Neutrophil (primary cell): ENCODE measurements around the gene PLA2G12B.

Source experiments
- H3K27ac ChIP-seq: fragments of 200-600 bp; sonication (generic); 2 replicates; pipeline ENCODE4 v1.5.1; 2016; ENCODE audit warnings: mild to moderate bottlenecking, moderate library complexity
- H3K27me3 ChIP-seq: fragments of 200-600 bp; sonication (generic); 2 replicates; pipeline ENCODE4 v1.6.0; 2016; ENCODE audit warnings: mild to moderate bottlenecking
- H3K36me3 ChIP-seq: fragments of 200-600 bp; sonication (generic); 2 replicates; pipeline ENCODE4 v1.5.1; 2017
- H3K4me1 ChIP-seq, 2 experiments: fragments of 200-600 bp in 1 of 2; sonication (generic) in 1 of 2; 1 replicate in 1 of 2; 2 replicates in 1 of 2; pipeline versions ENCODE4 v1.5.1 to v1.6.1; 2013 to 2016; ENCODE audit warnings: low read depth in 1 of 2, low read length in 1 of 2, mild to moderate bottlenecking in 1 of 2, moderate library complexity in 1 of 2; ENCODE audit not compliant: control insufficient read depth in 1 of 2, insufficient read depth in 1 of 2
- H3K4me3 ChIP-seq, 2 experiments: fragments of 200-600 bp in 1 of 2; sonication (generic) in 1 of 2; 1 replicate in 1 of 2; 2 replicates in 1 of 2; pipeline ENCODE4 v1.5.1; 2013 to 2016; ENCODE audit warnings: low read depth in 1 of 2, low read length in 1 of 2, mild to moderate bottlenecking in 1 of 2, moderate library complexity in 1 of 2
- H3K9me3 ChIP-seq: fragments of 200-600 bp; sonication (generic); 2 replicates; pipeline ENCODE4 v1.5.1; 2016
- CTCF ChIP-seq: fragments of 200-600 bp; sonication (generic); IDR thresholded peaks from 2 replicates; pipeline ENCODE4 v1.5.1; 2016; ENCODE audit warnings: antibody characterized with exemption

The PLA2G12B gene

GRCh38 chr10:72893136-72893798 lies 61.3 kb downstream of the PLA2G12B start, which contains the start of gene OIT3:
OIT3 (plus strand) TSS chr10:72893739; CDS start chr10:72893799, 60 bp downstream.
- H3K4me1 ChIP-seq: no peaks in the 10 kb centered on the region
- H3K27ac ChIP-seq: no peak within 1 kb of the TSS
- no peak for TF ChIP-seq CTCF
- no peaks in the 10 kb centered on the region for H3K9me3 ChIP-seq
- no peak within 1 kb of the TSS for H3K4me3 ChIP-seq
- peaks cover 16% of the 10 kb centered on the region for H3K36me3 ChIP-seq
- H3K27me3 ChIP-seq: peaks cover 4% of the 10 kb centered on the region

- no peak for TF ChIP-seq CTCF
- peaks cover 34% of the 10 kb centered on the region for H3K36me3 ChIP-seq
- no peak overlapping the region for H3K4me3 ChIP-seq
- H3K4me1 ChIP-seq: peaks cover 14 to 16% of the 10 kb centered on the region in 2 experiments
- no peaks in the 10 kb centered on the region for H3K9me3 ChIP-seq
- no peak overlapping the region for H3K27ac ChIP-seq
- H3K27me3 ChIP-seq: no peaks in the 10 kb centered on the region
Observed at GRCh38 chr10:72890086-72890485, 64.5 kb downstream of the PLA2G12B start.

- Histone ChIP-seq H3K27me3 (no peaks in the 10 kb centered on the region), H3K4me1 (peaks cover 14 to 16% of the 10 kb centered on the region in 2 experiments), H3K9me3 (no peaks in the 10 kb centered on the region), H3K36me3 (peaks cover 40% of the 10 kb centered on the region), H3K27ac (no peak overlapping the region), H3K4me3 (no peak overlapping the region)
- TF ChIP-seq CTCF: no peak
Observed at GRCh38 chr10:72889391-72889831, 65.2 kb downstream of the PLA2G12B start.

- TF ChIP-seq CTCF: no peak
- H3K4me3 ChIP-seq: no peak overlapping the region
- peaks cover 14 to 16% of the 10 kb centered on the region in 2 experiments for H3K4me1 ChIP-seq
- H3K27ac ChIP-seq: peak overlapping the region; percentile 76
- no peaks in the 10 kb centered on the region for H3K9me3 ChIP-seq
- peaks cover 51% of the 10 kb centered on the region for H3K36me3 ChIP-seq
- H3K27me3 ChIP-seq: no peaks in the 10 kb centered on the region
Observed at GRCh38 chr10:72888151-72888638, 66.4 kb downstream of the PLA2G12B start.

- Histone ChIP-seq H3K9me3 (no peaks in the 10 kb centered on the region), H3K4me3 (peak overlapping the region; percentile 12 to 43), H3K27me3 (no peaks in the 10 kb centered on the region), H3K36me3 (peaks cover 53% of the 10 kb centered on the region), H3K27ac (peak overlapping the region; percentile 76), H3K4me1 (peaks cover 14 to 16% of the 10 kb centered on the region in 2 experiments)
- no peak for TF ChIP-seq CTCF
Observed at GRCh38 chr10:72887043-72887442, 67.6 kb downstream of the PLA2G12B start.
